Ascending aorta (tissue), 2 donors: ENCODE data around the gene GAB2. TPM values are rescaled to one million over a fixed set of nuclear protein-coding genes. Genes with fewer than 3 reads are reported as not detected.

ENCODE experiments used
- DNase-seq, 2 donors: peaks; one replicate each; pipeline ENCODE4 v3.0.0-alpha.2; 2019; ENCODE audit warnings: low spot score in 2 of 2
- H3K27ac ChIP-seq, 2 donors: fragments of 200-600 bp; sonication (generic); one replicate each; pipeline ENCODE4 v1.5.1; 2016 to 2017; ENCODE audit warnings: mild to moderate bottlenecking in 1 of 2
- H3K27me3 ChIP-seq: fragments of 200-600 bp; sonication (generic); one replicate; pipeline ENCODE4 v1.5.1; 2017
- H3K36me3 ChIP-seq, 2 donors: fragments of 200-600 bp; sonication (generic); one replicate each; pipeline ENCODE4 v1.5.1; 2016
- H3K4me1 ChIP-seq, 2 donors: fragments of 200-600 bp; sonication (generic); one replicate each; pipeline ENCODE4 v1.5.1; 2016 to 2017; ENCODE audit warnings: mild to moderate bottlenecking in 1 of 2
- H3K4me3 ChIP-seq, 2 donors: fragments of 200-600 bp; sonication (generic); one replicate each; pipeline ENCODE4 v1.5.1; 2016 to 2017; ENCODE audit warnings: mild to moderate bottlenecking in 1 of 2
- H3K9me3 ChIP-seq, 2 donors: fragments of 200-600 bp; sonication (generic); one replicate each; pipeline ENCODE4 v1.5.1; 2016
- CTCF ChIP-seq, 3 experiments: fragments of 200-600 bp in 2 of 3; fragments of 450-650 bp in 1 of 3; sonication (generic) in 2 of 3; IDR thresholded peaks; one replicate each; pipeline ENCODE4 v1.5.1; 2016 to 2019; ENCODE audit warnings: antibody characterized with exemption in 3 of 3, mild to moderate bottlenecking in 1 of 3, moderate library complexity in 1 of 3
- intact Hi-C: fragments of 100-400 bp; cut with DNase I; formaldehyde crosslinking; loops from one replicate; pipeline ENCODE4 v1.15.1; 2023
- total RNA-seq: library from RNA; depleted of rRNA; stranded (reverse); fragments of >200 nt; gene quantifications from one replicate; pipeline ENCODE4 v1.1.0, GENCODE V29; 2016

The GAB2 gene
- total RNA-seq, 1 donor from 2014 or later = 21.6 TPM

GRCh38 chr11:78199015-78199652, 218.5 kb downstream of the GAB2 start:
- Histone ChIP-seq H3K36me3 (peaks cover 24 to 61% of the 10 kb centered on the region in 2 donors), H3K4me3 (no peak overlapping the region), H3K9me3 (no peaks in the 10 kb centered on the region), H3K27ac (no peak overlapping the region), H3K4me1 (peaks cover 0 to 3% of the 10 kb centered on the region in 2 donors), H3K27me3 (no peaks in the 10 kb centered on the region)
- TF ChIP-seq CTCF (IDR thresholded peaks at IDR 0.05) = no peak
- intact Hi-C loops = no loop called here
- no peak for DNase-seq

- Histone ChIP-seq H3K27ac (no peak overlapping the region), H3K36me3 (peaks cover 24 to 57% of the 10 kb centered on the region in 2 donors), H3K4me3 (no peak overlapping the region), H3K9me3 (no peaks in the 10 kb centered on the region), H3K4me1 (peaks cover 0 to 14% of the 10 kb centered on the region in 2 donors), H3K27me3 (no peaks in the 10 kb centered on the region)
- intact Hi-C loops = no loop called here
- no peak for TF ChIP-seq CTCF (IDR thresholded peaks at IDR 0.05)
- no peak for DNase-seq
These were observed 219.8 kb downstream of the GAB2 start for GRCh38 chr11:78197816-78198215.

DNA sequence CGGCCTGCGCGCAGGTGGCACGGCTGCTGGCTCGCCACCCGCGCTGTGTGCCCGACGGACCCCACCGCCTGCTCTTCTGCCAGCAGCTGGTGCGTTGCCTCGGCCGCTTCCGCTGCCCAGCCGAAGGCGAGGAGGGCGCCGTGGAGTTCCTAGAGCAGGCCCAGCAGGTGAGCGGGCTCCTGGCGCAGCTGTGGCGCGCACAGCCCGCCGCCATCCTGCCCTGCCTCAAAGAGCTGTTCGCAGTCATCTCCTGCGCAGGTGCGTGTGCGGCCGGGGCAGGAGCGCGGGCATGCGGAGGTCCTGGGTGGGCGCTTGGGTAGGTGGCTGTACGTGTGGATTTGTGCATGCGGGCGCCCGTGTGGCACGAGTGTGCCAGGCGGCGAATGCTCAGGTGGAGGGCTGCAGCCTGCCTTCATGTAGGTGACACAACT, 220.9 kb downstream of the GAB2 start:
- Histone ChIP-seq H3K36me3 (peaks cover 24 to 51% of the 10 kb centered on the region in 2 donors), H3K27me3 (no peaks in the 10 kb centered on the region), H3K27ac (no peak overlapping the region), H3K9me3 (no peaks in the 10 kb centered on the region), H3K4me3 (no peak overlapping the region), H3K4me1 (peaks cover 8 to 23% of the 10 kb centered on the region in 2 donors)
- TF ChIP-seq CTCF (IDR thresholded peaks at IDR 0.05) = no peak
- DNase-seq = no peak
- intact Hi-C loops = no loop called here

- peaks cover 22 to 44% of the 10 kb centered on the region in 2 donors for H3K36me3 ChIP-seq
- peaks cover 8 to 23% of the 10 kb centered on the region in 2 donors for H3K4me1 ChIP-seq
- DNase-seq = no peak
- no peak for TF ChIP-seq CTCF (IDR thresholded peaks at IDR 0.05)
- no peaks in the 10 kb centered on the region for H3K9me3 ChIP-seq
- H3K27ac ChIP-seq = no peak overlapping the region
- intact Hi-C loops = no loop called here
- no peaks in the 10 kb centered on the region for H3K27me3 ChIP-seq
- H3K4me3 ChIP-seq = no peak overlapping the region
These were observed 221.6 kb downstream of the GAB2 start for GRCh38 chr11:78195917-78196560.

DNA sequence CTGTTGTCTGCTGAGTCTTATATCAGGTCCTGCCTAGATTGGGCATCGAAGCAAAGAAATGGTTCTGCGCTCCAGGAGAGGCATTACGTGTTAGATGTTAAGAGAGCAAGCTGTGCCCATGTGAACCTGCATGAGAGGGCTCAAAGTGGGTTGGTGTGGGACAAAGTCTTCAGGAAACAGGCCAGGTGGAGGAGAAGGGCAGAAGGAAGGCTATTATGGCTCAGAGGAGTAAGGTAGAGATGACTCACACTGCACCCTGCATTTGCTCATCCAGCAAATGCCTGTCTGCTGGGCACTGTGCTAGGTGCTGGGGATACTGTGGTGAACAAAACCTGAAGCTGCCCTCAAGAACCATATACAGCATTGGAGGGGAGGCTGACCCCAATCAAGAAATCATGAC, 223.1 kb downstream of the GAB2 start:
- no peaks in the 10 kb centered on the region for H3K27me3 ChIP-seq
- H3K4me3 ChIP-seq = no peak overlapping the region
- H3K36me3 ChIP-seq = peaks cover 6 to 29% of the 10 kb centered on the region in 2 donors
- intact Hi-C loops = no loop called here
- no peaks in the 10 kb centered on the region for H3K9me3 ChIP-seq
- peaks cover 8 to 32% of the 10 kb centered on the region in 2 donors for H3K4me1 ChIP-seq
- no peak overlapping the region for H3K27ac ChIP-seq
- TF ChIP-seq CTCF (IDR thresholded peaks at IDR 0.05) = no peak
- DNase-seq = no peak
